KG1 (cell line): ENCODE results near the gene SOX3.

Source experiments
- DNase-seq: peaks from one replicate; lab custom pipeline; 2025; lab: John Stamatoyannopoulos, UW

The SOX3 gene

DNA sequence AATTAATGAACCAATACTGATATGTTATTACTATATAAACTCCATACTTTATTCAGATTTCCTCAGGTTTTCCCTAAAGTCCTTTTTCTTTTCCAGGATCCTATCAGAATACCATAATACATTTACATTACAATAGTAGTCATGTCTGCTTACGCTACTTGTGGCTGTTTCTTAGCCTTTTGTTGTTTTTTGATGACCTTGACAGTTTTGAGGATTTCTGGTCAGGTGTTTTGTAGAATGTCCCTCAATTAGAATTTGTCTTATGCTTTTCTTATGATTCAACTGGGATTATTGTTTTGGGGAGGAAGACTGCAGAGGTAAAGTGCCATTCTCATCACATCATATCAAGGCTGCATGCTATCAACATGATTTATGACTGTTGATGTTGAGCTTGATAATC lies 9.1 kb downstream of the SOX3 start:
- no peak for DNase-seq

DNA sequence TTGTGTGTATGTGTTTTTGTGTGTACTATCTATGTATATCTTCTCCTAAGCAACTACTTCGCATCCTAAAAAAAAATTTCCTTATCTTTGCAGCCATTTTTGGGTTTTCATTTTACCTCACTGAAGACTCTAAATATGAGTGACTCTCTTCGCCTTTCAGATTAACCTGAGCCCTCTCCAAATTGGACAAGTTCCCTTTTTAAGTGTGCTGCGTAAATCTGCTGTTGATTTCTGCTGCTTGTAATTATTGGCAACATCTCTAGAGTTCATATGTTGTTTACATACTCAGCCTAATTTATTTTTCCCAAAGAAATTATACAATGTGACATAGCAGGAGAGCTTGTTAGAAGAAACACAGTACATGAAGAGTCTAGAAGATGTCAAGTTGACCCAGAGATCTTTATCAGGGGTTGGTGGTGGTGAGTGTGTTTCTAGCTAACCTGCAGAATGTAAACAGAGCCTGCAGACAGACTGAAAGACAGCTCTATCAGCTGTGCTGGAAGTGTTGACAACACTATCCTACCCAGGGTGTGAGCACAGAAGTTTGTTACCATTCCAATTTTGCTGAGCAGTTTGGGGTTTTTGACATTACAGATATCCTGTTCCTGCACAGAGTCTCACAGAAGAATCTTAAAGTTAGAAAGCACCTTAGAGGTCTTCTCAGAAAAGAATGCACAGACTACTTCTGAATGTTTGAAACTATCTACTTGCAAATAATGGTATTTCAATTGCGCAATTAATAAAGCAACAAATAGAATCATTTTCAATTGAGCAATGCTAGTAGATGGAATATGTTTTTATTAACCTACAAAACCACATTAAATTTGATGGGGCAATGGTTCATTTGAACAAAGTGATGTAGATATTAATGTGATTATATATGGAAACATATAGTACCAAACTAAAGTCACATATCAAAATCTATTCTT lies 12.5 kb downstream of the SOX3 start:
- no peak for DNase-seq

DNA sequence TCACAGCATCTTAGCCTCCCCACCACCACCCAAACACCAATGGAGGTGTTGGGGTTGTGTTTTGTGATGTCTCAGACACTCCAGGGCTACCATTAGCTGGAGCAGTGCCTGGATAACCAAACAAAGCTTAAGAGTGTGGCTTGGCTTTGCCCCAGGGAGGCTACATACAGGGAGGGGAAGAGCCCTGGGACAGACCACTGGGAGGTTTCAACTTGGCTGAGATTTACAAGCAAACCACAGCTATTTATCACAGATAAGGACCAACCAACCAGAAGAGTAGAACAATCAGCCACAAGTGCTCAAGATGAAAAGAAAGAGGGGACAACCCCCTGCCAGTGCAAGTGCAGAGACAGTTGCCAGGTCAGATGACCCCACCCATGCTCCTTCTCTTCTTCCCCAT lies 24.1 kb downstream of the SOX3 start:
- DNase-seq: no peak

GRCh38 chrX:140477987-140478386 lies 26.9 kb downstream of the SOX3 start:
- DNase-seq: no peak

GRCh38 chrX:140475025-140475424 lies 29.8 kb downstream of the SOX3 start:
- DNase-seq: no peak

DNA sequence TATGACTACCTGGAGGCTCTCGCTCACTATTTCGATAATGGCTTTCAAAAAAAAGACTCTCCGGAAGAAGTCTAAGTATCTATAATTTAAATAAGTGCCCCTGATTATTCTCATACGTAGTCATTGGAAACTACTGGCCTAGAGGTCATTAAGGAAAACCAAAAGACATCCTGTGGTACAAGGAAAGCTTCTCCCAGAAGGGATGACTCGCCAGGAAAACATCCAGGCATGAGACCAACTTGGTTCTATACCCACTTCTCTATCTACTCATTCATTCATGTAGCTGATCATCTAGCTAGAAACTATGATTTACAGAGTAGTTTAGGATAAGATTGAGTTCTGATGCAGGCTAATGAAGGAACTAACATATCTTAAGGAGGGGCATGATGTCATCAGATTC lies 37.7 kb downstream of the SOX3 start:
- DNase-seq: no peak
